Erythroblast (primary cell): ENCODE measurements around the gene SKA3.

ENCODE experiments used
- GATA1 ChIP-seq: IDR thresholded peaks from 2 replicates; pipeline ENCODE4 v1.6.1; 2011; ENCODE audit warnings: low read depth, mild to moderate bottlenecking, control low read depth, low read length, moderate library complexity
- POLR2A ChIP-seq: IDR thresholded peaks from 2 replicates; pipeline ENCODE4 v1.6.1; 2011; ENCODE audit warnings: mild to moderate bottlenecking, low read length

DNA sequence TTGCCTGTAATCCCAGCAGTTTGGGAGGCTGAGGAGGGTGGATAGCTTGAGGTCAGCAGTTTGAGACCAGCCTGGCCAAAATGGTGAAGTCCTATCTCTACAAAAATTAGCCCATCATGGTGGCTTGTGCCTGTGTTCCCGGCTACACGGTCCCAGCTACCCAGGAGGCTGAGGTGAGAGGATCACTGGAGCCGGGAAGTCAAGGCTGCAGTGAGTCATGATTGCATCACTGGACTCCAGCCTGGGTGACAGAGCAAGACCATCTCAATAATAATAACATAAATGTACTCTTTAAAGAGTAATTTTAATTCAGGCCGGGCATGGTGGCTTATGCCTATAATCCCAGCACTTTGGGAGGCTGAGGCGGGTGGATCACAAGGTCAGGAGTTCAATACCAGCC lies 38.7 kb downstream of the SKA3 start:
- no peak for TF ChIP-seq POLR2A
- TF ChIP-seq GATA1: no peak
